ENCODE data around the gene ZHX3. TPM values are rescaled to one million over a fixed set of nuclear protein-coding genes. Genes with fewer than 3 reads are reported as not detected.
A peak's percentile ranks its signal among the peaks of the same experiment; 100 is the strongest.

Gene ZHX3
- total and polyA plus RNA-seq, 10 of the 15 experiments (the other 5 are each of a cell fraction or from before 2014, with no cell fraction given): 1.3 to 14.0 (median 5.0) TPM

DNA sequence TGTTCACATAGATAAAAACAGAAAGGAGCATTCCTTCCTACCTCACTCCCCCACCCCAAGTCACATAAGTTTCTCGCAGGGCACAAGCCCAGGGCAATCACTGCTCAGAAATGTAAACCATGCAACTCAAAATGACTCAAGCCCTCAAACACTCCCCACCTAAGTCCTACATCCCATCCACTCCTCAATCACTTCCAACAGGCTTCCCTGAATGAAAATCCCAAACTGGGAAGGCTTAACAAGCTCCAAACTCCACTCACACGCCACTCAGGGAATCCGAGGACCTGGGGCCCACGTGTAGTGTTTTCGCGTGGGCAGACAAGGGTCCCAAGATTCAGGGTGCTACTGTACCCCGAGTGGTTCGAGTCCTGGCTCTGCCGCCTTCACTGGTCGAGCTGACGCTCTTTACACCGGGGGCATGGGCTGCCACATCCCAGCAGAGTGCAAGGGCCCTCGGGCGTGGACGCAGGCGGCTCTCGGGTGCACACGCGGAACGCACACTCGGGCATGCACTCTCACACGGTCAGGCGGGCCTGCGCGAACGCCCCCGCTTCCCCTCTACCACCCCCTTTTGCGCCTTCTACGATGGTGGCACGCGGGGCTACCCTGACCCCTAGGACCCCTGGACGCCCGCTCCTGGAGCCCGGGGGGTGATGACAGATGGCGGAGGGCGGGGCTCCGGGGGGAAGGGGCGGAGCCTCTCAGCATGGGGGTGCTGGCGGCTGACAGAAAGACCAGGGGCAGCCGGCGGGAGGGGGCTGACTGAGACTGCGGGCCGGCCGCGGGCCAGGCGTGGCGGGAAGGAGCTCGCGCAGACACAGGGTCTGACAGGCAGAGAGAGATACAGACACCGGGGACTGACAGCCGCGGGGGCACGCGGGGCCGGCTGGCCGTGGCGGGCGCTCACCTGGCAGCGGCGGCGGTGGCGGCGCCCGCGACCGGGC lies 657 bp downstream of the ZHX3 start (continued):
- TF ChIP-seq SPI1 (IDR thresholded peaks at IDR 0.05; ENCODE audit: borderline replicate concordance, insufficient read depth, low read depth, low read length) (no peak), ESRRA (IDR thresholded peaks at IDR 0.05; ENCODE audit: low read length) (no peak), NR2C1 (IDR thresholded peaks at IDR 0.05) (0 out of 2 replicates have a peak, but pooled peaks have one; percentile 12), SMAD5 (IDR thresholded peaks at IDR 0.05; ENCODE audit: low read depth) (no peak), EGR1 (IDR thresholded peaks at IDR 0.05; ENCODE audit: borderline replicate concordance in 1 of 2, low read depth in 2 of 2, low read length in 2 of 2) (peak in 1 of 2 experiments; percentile 82; a peak in 2 of 3 replicates), ZNF384 (IDR thresholded peaks at IDR 0.05; ENCODE audit: borderline replicate concordance, low read depth, low read length) (no peak), STAT3 (IDR thresholded peaks at IDR 0.05; ENCODE audit: low read depth, low read length) (no peak), RFX5 (IDR thresholded peaks at IDR 0.05; ENCODE audit: low read depth, low read length) (no peak), NBN (IDR thresholded peaks at IDR 0.05) (no peak), TAF1 (IDR thresholded peaks at IDR 0.05; ENCODE audit: borderline replicate concordance, low read depth, low read length) (no peak), EP300 (IDR thresholded peaks at IDR 0.05; ENCODE audit: borderline replicate concordance in 1 of 2, control insufficient read depth in 1 of 2, low read depth in 2 of 2, low read length in 2 of 2) (no peak), BRCA1 (IDR thresholded peaks at IDR 0.05; ENCODE audit: low read depth, low read length) (no peak), JUND (IDR thresholded peaks at IDR 0.05; ENCODE audit: low read depth, low read length) (no peak), SRF (IDR thresholded peaks at IDR 0.05; ENCODE audit: low read depth in 2 of 2, low read length in 2 of 2) (no peak), CBX5 (IDR thresholded peaks at IDR 0.05; ENCODE audit: low read depth) (no peak), RAD51 (IDR thresholded peaks at IDR 0.05) (no peak)
- TF ChIP-seq, protein P1, sequence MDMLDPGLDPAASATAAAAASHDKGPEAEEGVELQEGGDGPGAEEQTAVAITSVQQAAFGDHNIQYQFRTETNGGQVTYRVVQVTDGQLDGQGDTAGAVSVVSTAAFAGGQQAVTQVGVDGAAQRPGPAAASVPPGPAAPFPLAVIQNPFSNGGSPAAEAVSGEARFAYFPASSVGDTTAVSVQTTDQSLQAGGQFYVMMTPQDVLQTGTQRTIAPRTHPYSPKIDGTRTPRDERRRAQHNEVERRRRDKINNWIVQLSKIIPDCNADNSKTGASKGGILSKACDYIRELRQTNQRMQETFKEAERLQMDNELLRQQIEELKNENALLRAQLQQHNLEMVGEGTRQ (IDR thresholded peaks at IDR 0.05; ENCODE audit: borderline replicate concordance, low read depth, low read length): no peak
- TF ChIP-seq, protein P2, sequence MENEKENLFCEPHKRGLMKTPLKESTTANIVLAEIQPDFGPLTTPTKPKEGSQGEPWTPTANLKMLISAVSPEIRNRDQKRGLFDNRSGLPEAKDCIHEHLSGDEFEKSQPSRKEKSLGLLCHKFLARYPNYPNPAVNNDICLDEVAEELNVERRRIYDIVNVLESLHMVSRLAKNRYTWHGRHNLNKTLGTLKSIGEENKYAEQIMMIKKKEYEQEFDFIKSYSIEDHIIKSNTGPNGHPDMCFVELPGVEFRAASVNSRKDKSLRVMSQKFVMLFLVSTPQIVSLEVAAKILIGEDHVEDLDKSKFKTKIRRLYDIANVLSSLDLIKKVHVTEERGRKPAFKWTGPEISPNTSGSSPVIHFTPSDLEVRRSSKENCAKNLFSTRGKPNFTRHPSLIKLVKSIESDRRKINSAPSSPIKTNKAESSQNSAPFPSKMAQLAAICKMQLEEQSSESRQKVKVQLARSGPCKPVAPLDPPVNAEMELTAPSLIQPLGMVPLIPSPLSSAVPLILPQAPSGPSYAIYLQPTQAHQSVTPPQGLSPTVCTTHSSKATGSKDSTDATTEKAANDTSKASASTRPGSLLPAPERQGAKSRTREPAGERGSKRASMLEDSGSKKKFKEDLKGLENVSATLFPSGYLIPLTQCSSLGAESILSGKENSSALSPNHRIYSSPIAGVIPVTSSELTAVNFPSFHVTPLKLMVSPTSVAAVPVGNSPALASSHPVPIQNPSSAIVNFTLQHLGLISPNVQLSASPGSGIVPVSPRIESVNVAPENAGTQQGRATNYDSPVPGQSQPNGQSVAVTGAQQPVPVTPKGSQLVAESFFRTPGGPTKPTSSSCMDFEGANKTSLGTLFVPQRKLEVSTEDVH (IDR thresholded peaks at IDR 0.05; ENCODE audit: low read depth, partially characterized antibody): no peak
- TF ChIP-seq, protein P3, sequence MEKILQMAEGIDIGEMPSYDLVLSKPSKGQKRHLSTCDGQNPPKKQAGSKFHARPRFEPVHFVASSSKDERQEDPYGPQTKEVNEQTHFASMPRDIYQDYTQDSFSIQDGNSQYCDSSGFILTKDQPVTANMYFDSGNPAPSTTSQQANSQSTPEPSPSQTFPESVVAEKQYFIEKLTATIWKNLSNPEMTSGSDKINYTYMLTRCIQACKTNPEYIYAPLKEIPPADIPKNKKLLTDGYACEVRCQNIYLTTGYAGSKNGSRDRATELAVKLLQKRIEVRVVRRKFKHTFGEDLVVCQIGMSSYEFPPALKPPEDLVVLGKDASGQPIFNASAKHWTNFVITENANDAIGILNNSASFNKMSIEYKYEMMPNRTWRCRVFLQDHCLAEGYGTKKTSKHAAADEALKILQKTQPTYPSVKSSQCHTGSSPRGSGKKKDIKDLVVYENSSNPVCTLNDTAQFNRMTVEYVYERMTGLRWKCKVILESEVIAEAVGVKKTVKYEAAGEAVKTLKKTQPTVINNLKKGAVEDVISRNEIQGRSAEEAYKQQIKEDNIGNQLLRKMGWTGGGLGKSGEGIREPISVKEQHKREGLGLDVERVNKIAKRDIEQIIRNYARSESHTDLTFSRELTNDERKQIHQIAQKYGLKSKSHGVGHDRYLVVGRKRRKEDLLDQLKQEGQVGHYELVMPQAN (conservative IDR thresholded peaks at IDR 0.05): peak; percentile 68
- TF ChIP-seq, protein P4, sequence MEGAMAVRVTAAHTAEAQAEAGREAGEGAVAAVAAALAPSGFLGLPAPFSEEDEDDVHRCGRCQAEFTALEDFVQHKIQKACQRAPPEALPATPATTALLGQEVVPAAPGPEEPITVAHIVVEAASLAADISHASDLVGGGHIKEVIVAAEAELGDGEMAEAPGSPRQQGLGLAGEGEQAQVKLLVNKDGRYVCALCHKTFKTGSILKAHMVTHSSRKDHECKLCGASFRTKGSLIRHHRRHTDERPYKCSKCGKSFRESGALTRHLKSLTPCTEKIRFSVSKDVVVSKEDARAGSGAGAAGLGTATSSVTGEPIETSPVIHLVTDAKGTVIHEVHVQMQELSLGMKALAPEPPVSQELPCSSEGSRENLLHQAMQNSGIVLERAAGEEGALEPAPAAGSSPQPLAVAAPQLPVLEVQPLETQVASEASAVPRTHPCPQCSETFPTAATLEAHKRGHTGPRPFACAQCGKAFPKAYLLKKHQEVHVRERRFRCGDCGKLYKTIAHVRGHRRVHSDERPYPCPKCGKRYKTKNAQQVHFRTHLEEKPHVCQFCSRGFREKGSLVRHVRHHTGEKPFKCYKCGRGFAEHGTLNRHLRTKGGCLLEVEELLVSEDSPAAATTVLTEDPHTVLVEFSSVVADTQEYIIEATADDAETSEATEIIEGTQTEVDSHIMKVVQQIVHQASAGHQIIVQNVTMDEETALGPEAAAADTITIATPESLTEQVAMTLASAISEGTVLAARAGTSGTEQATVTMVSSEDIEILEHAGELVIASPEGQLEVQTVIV (IDR thresholded peaks at IDR 0.05; ENCODE audit: borderline replicate concordance, partially characterized antibody): no peak
